ENCODE results near the gene PRDX4.

DNA sequence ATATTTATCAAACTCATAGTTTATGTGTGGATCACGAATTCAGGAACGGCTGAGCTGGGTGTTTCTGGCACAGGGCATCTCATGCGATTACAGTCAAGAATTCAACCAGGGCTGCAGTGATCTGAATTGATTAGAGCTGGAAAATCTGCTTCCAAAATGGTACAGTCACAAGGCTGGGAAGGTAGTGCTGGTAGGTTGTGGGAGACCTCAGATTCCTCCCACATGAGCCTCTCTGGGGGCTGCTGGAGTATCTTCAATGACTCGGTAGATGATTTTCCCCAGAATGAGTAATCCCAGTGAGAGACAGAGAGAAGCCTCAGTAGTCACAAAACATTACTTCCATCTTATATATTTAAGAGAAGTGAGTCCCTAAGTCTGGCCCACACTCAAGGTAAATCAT lies 36.2 kb upstream of the PRDX4 start:
- TF ChIP-seq, protein P1, sequence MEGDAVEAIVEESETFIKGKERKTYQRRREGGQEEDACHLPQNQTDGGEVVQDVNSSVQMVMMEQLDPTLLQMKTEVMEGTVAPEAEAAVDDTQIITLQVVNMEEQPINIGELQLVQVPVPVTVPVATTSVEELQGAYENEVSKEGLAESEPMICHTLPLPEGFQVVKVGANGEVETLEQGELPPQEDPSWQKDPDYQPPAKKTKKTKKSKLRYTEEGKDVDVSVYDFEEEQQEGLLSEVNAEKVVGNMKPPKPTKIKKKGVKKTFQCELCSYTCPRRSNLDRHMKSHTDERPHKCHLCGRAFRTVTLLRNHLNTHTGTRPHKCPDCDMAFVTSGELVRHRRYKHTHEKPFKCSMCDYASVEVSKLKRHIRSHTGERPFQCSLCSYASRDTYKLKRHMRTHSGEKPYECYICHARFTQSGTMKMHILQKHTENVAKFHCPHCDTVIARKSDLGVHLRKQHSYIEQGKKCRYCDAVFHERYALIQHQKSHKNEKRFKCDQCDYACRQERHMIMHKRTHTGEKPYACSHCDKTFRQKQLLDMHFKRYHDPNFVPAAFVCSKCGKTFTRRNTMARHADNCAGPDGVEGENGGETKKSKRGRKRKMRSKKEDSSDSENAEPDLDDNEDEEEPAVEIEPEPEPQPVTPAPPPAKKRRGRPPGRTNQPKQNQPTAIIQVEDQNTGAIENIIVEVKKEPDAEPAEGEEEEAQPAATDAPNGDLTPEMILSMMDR (conservative IDR thresholded peaks at IDR 0.05 in 1 of 2, IDR thresholded peaks at IDR 0.05 in 1 of 2; ENCODE audit: extremely low read depth in 1 of 2, insufficient read depth in 1 of 2, low read depth in 1 of 2, low read length in 2 of 2): no peak
- no peak for TF ChIP-seq EZH2 (IDR thresholded peaks at IDR 0.05; ENCODE audit: borderline replicate concordance, low read length)

Measured in mammary epithelial cell (primary cell).